VCaP (cell line): ENCODE results near the gene SCPEP1.

Experiments used
- H3K27ac ChIP-seq: fragments of 450-650 bp; 2 replicates; pipeline ENCODE4 v1.5.1; 2017
- CTCF ChIP-seq: fragments of 450-650 bp; conservative IDR thresholded peaks from 2 replicates; pipeline ENCODE4 v1.5.1; 2017; ENCODE audit warnings: mild to moderate bottlenecking, moderate library complexity

SCPEP1 gene

GRCh38 chr17:57044976-57045867 lies 67.3 kb downstream of the SCPEP1 start:
- H3K27ac ChIP-seq = no peak overlapping the region
- TF ChIP-seq CTCF = no peak

- H3K27ac ChIP-seq = no peak overlapping the region
- TF ChIP-seq CTCF = no peak
These were observed 68.2 kb downstream of the SCPEP1 start for GRCh38 chr17:57045868-57046704.

- H3K27ac ChIP-seq = no peak overlapping the region
- TF ChIP-seq CTCF = no peak
These were observed 68.8 kb downstream of the SCPEP1 start for GRCh38 chr17:57046749-57047148.

GRCh38 chr17:57048096-57048495 lies 70.2 kb downstream of the SCPEP1 start:
- TF ChIP-seq CTCF = no peak
- H3K27ac ChIP-seq = no peak overlapping the region

- H3K27ac ChIP-seq = no peak overlapping the region
- TF ChIP-seq CTCF = no peak
These were observed 72.4 kb downstream of the SCPEP1 start for GRCh38 chr17:57050306-57050705.

GRCh38 chr17:57051886-57052361 lies 74.0 kb downstream of the SCPEP1 start:
- no peak for TF ChIP-seq CTCF
- peak overlapping the region; percentile 51 for H3K27ac ChIP-seq
